Ovary (tissue), 9 donors: ENCODE measurements around the gene WAS. TPM values are rescaled to one million over a fixed set of nuclear protein-coding genes. Genes with fewer than 3 reads are reported as not detected.

Source experiments
- DNase-seq, 5 donors: peaks; one replicate each; pipeline ENCODE4 v3.0.0-alpha.2; 2019 to 2020
- H3K27ac ChIP-seq, 2 donors: fragments of 200-600 bp; one replicate each; pipeline versions ENCODE4 v1.5.1 to v1.8.0; 2019 to 2022
- H3K27me3 ChIP-seq: fragments of 200-600 bp; one replicate; pipeline ENCODE4 v1.8.0; 2022
- H3K36me3 ChIP-seq: fragments of 200-600 bp; sonication (generic); one replicate; pipeline ENCODE4 v1.5.1; 2019
- H3K4me1 ChIP-seq: one replicate; pipeline ENCODE4 v1.8.1; 2013; ENCODE audit warnings: mild to moderate bottlenecking, moderate library complexity; ENCODE audit not compliant: insufficient read depth
- H3K4me3 ChIP-seq: fragments of 200-600 bp; sonication (generic); one replicate; pipeline ENCODE4 v1.5.1; 2017
- H3K9me3 ChIP-seq, 2 donors: fragments of 200-600 bp in 1 of 2; sonication (generic) in 1 of 2; one replicate each; pipeline versions ENCODE4 v1.5.1 to v1.8.1; 2013 to 2019; ENCODE audit warnings: mild to moderate bottlenecking in 1 of 2, moderate library complexity in 1 of 2
- EP300 ChIP-seq: sonication (generic); formaldehyde crosslinking; IDR thresholded peaks from one replicate; pipeline ENCODE4 v1.6.1; 2017; ENCODE audit warnings: antibody characterized with exemption
- POLR2A ChIP-seq: fragments of 450-650 bp; IDR thresholded peaks from one replicate; pipeline ENCODE4 v1.6.1; 2017; ENCODE audit warnings: antibody characterized with exemption, mild to moderate bottlenecking, moderate library complexity
- WGBS, 3 donors: extraction: QIAGEN DNeasy Blood & Tissue Kit in 1 of 3; methylation state at CpG; one replicate each; pipeline versions ENCODE4 v1.1.5 to v1.1.7; 2013 to 2017; 5-methylcytosine and 5-hydroxymethylcytosine counted together
- intact Hi-C, 4 donors: fragments of 100-400 bp; cut with DNase I; formaldehyde crosslinking; loops; one replicate each; pipeline versions ENCODE4 v1.11.0 to v1.15.1; 2022 to 2023
- polyA plus RNA-seq, 2 donors: library from polyadenylated mRNA; stranded (reverse); fragments of 200-250 nt in 1 of 2; fragments of 350-450 nt in 1 of 2; fragmentation: Illumina TruSeq in 1 of 2; extraction: RNeasy Lipid Tissue Mini Kit (QIAGEN cat#74804) in 1 of 2; gene quantifications; one replicate each; pipeline ENCODE4 v1.2.3, GENCODE V29; 2013 to 2014
- total RNA-seq, 7 donors: library from RNA; depleted of rRNA in 2 of 7; stranded (reverse); fragments of >200 nt in 2 of 7; fragmentation: NEBNext Ultra II Directional in 3 of 7; extraction: Animal tissue kit (Norgen Biotek cat#: 25700) in 3 of 7; gene quantifications; one replicate each; pipeline versions ENCODE4 v1.1.0 to v1.2.4, GENCODE V29; 2016 to 2023
- TF ChIP-seq, protein P1 (sequence below), 3 donors: fragments of 450-650 bp in 2 of 3; fragments of 200-600 bp in 1 of 3; IDR thresholded peaks; one replicate each; pipeline versions ENCODE4 v1.5.1 to v1.8.0; 2016 to 2022; ENCODE audit warnings: antibody characterized with exemption in 3 of 3, mild to moderate bottlenecking in 1 of 3
- donor health status: DM: no; HTN: no; CAD: no; lungs with moderate emphysema.
- donor health status: DM: no; HTN: no; CAD: no.
- donor health status: Bipolar disorder and iron deficiency.
- donor health status: DM: yes; HTN: yes; CAD: no.
- donor health status: DM: no; HTN: no; CAD: no.
- donor health status: DM: yes; HTN: yes; CAD: no.

The WAS gene
- total and polyA plus RNA-seq, 9 donors: 0.95 to 7.7 (median 3.1) TPM

DNA sequence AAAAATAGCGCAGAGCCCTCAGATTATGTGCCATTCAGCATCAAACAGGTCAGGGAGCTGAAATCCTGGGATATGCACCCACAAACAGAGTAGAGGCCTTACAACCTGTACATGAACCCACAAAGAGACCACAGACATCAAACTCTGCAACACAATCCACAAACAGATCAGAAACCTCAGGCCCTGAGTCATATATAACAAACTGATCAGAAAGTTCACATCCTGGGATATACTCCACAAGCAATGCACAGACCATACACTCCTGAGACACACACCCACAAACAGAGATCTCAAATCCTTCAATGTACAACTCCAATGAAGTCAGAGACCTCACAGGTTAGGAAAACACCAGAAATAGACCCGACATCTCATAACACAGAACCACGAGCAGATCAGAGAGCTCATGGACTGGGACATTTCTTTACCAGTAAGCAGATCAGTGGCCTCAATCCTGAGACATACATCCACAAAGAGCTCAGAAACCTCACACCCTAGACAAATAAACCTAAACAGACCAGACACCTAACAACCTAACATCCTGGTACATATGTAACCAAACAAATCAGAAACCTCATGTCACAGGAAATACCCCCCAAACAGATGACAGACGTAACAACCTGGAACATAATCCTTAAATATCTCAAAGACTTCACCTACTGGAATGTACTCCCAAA lies 37.1 kb downstream of the WAS start:
- no peak for DNase-seq
- TF ChIP-seq POLR2A (no peak), EP300 (no peak)
- TF ChIP-seq, protein P1, sequence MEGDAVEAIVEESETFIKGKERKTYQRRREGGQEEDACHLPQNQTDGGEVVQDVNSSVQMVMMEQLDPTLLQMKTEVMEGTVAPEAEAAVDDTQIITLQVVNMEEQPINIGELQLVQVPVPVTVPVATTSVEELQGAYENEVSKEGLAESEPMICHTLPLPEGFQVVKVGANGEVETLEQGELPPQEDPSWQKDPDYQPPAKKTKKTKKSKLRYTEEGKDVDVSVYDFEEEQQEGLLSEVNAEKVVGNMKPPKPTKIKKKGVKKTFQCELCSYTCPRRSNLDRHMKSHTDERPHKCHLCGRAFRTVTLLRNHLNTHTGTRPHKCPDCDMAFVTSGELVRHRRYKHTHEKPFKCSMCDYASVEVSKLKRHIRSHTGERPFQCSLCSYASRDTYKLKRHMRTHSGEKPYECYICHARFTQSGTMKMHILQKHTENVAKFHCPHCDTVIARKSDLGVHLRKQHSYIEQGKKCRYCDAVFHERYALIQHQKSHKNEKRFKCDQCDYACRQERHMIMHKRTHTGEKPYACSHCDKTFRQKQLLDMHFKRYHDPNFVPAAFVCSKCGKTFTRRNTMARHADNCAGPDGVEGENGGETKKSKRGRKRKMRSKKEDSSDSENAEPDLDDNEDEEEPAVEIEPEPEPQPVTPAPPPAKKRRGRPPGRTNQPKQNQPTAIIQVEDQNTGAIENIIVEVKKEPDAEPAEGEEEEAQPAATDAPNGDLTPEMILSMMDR (IDR thresholded peaks at IDR 0.05): no peak
- Histone ChIP-seq H3K27ac (no peak overlapping the region), H3K4me3 (no peak overlapping the region), H3K36me3 (no peaks in the 10 kb centered on the region), H3K27me3 (no peaks in the 10 kb centered on the region), H3K4me1 (no peaks in the 10 kb centered on the region), H3K9me3 (no peaks in the 10 kb centered on the region)
- 59 to 73% (median 61%) methylated on average over 4 of the region's 4 CpGs for WGBS, 3 donors
- intact Hi-C loops: no loop called here

- DNase-seq: no peak
- Histone ChIP-seq H3K27me3 (no peaks in the 10 kb centered on the region), H3K4me3 (no peak overlapping the region), H3K4me1 (no peaks in the 10 kb centered on the region), H3K36me3 (no peaks in the 10 kb centered on the region), H3K27ac (no peak overlapping the region), H3K9me3 (no peaks in the 10 kb centered on the region)
- intact Hi-C loops: no loop called here
- TF ChIP-seq EP300: no peak
- TF ChIP-seq, protein P1 (IDR thresholded peaks at IDR 0.05): no peak
- no peak for TF ChIP-seq POLR2A
Measured at GRCh38 chrX:48721916-48722315, 38.3 kb downstream of the WAS start.

- Histone ChIP-seq H3K27ac (no peak overlapping the region), H3K4me3 (no peak overlapping the region), H3K4me1 (no peaks in the 10 kb centered on the region), H3K27me3 (no peaks in the 10 kb centered on the region), H3K36me3 (no peaks in the 10 kb centered on the region), H3K9me3 (no peaks in the 10 kb centered on the region)
- 82 to 92% (median 91%) methylated on average over 2 of the region's 2 CpGs for WGBS, 3 donors
- no peak for DNase-seq
- intact Hi-C loops: no loop called here
- TF ChIP-seq EP300: no peak
- no peak for TF ChIP-seq POLR2A
- TF ChIP-seq, protein P1 (IDR thresholded peaks at IDR 0.05): no peak
Measured at GRCh38 chrX:48726596-48726995, 43.0 kb downstream of the WAS start.

DNA sequence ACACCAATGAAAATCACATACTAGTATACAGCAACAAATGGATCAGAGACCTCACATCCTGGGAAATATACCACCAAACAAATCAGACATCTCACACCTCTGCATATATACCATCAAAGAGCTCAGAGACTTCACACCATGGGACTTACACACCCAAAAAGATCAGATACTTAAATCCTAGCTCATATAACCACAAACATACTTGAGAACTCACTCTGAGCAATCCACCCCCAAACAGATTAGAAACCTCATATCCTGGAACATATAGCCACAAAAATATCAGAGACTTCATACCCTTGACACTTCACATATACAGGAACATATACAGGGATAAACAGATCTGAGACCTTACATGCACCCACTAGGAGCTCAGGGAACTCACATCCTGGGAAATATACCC lies 45.1 kb downstream of the WAS start:
- Histone ChIP-seq H3K27ac (no peak overlapping the region), H3K9me3 (no peaks in the 10 kb centered on the region), H3K4me3 (no peak overlapping the region), H3K27me3 (no peaks in the 10 kb centered on the region), H3K4me1 (no peaks in the 10 kb centered on the region), H3K36me3 (no peaks in the 10 kb centered on the region)
- TF ChIP-seq EP300 (no peak), POLR2A (no peak)
- TF ChIP-seq, protein P1 (IDR thresholded peaks at IDR 0.05): no peak
- no peak for DNase-seq
- intact Hi-C loops: no loop called here
